K562 (cell line): ENCODE measurements around the gene LAMTOR1. TPM values are rescaled to one million over a fixed set of nuclear protein-coding genes. Genes with fewer than 3 reads are reported as not detected.
A peak's percentile ranks its signal among the peaks of the same experiment; 100 is the strongest.

Source experiments
- BHLHE40 ChIP-seq: IDR thresholded peaks from 2 replicates; pipeline ENCODE4 v1.6.1; 2011; ENCODE audit warnings: low read length, improper control_type of control experiment
- CREB5 ChIP-seq: fragments of 250-450 bp; sonication (Bioruptor Pico); IDR thresholded peaks from 2 replicates; pipeline ENCODE4 v1.5.0; 2020; ENCODE audit warnings: mild to moderate bottlenecking
- EP400 ChIP-seq: fragments of 450-650 bp; IDR thresholded peaks from 2 replicates; pipeline ENCODE4 v1.6.1; 2017; ENCODE audit warnings: antibody characterized with exemption, mild to moderate bottlenecking, moderate library complexity
- GTF2A2 ChIP-seq: IDR thresholded peaks from 2 replicates; pipeline ENCODE4 v1.6.1; 2016; ENCODE audit warnings: mild to moderate bottlenecking, missing genetic modification characterization, missing compliant biosample characterization
- MCM5 ChIP-seq: fragments of 450-650 bp; IDR thresholded peaks from 2 replicates; pipeline ENCODE4 v1.6.1; 2016; ENCODE audit warnings: low read depth
- MTA2 ChIP-seq: fragments of 450-650 bp; IDR thresholded peaks from 2 replicates; pipeline ENCODE4 v1.6.1; 2016; ENCODE audit warnings: low read depth
- NR2C1 ChIP-seq, 2 experiments: fragments of 450-650 bp; IDR thresholded peaks; 2 replicates each; pipeline ENCODE4 v1.6.1; 2017; ENCODE audit warnings: mild to moderate bottlenecking in 2 of 2, antibody characterized with exemption in 1 of 2, inconsistent platforms in 1 of 2, missing compliant biosample characterization in 1 of 2, missing genetic modification characterization in 1 of 2
- PBX2 ChIP-seq, 2 experiments: IDR thresholded peaks in 1 of 2; conservative IDR thresholded peaks in 1 of 2; 2 replicates each; pipeline ENCODE4 v1.6.1; 2016; ENCODE audit warnings: low read depth in 2 of 2, mild to moderate bottlenecking in 1 of 2, missing compliant biosample characterization in 1 of 2, missing genetic modification characterization in 1 of 2, moderate library complexity in 1 of 2
- PML ChIP-seq: IDR thresholded peaks from 2 replicates; pipeline ENCODE4 v1.6.1; 2012; ENCODE audit warnings: low read length, inconsistent platforms
- polyA plus RNA-seq, 8 experiments: library from polyadenylated mRNA; depleted of rRNA in 4 of 8; stranded (reverse) in 5 of 8; unstranded in 3 of 8; fragments of >200 nt; fragmentation: Nextera tagmentation in 2 of 8; fragmentation: Illumina TruSeq in 1 of 8; extraction: Ambion mirVana in 2 of 8; extraction: Trizol in 1 of 8; gene quantifications; 2 replicates each; pipeline versions ENCODE4 v1.2.1 to v1.2.3, GENCODE V29; 2011 to 2014; ENCODE audit warnings: inconsistent platforms in 1 of 8, missing spikeins in 1 of 8
- total RNA-seq, 7 experiments: library from RNA; depleted of rRNA in 6 of 7; stranded (reverse); fragments of >200 nt in 6 of 7; fragmentation: Illumina TruSeq in 2 of 7; extraction: Trizol in 2 of 7; gene quantifications; 2 replicates each; pipeline versions ENCODE4 v1.2.1 to v1.2.3, GENCODE V29; 2011 to 2021; ENCODE audit warnings: low replicate concordance in 1 of 7
- TF ChIP-seq, protein P1 (sequence below), 2 experiments: fragments of 450-650 bp; formaldehyde crosslinking in 1 of 2; IDR thresholded peaks; 2 replicates each; pipeline versions ENCODE4 v1.4.0 to v1.6.1; 2014 to 2020; ENCODE audit warnings: mild to moderate bottlenecking in 2 of 2, borderline replicate concordance in 1 of 2, low read depth in 1 of 2
- TF ChIP-seq, protein P2 (sequence below), 2 experiments: fragments of 200-800 bp in 1 of 2; sonication (Bioruptor generic) in 1 of 2; sonication (generic) in 1 of 2; formaldehyde crosslinking in 1 of 2; IDR thresholded peaks in 1 of 2; conservative IDR thresholded peaks in 1 of 2; 2 replicates each; pipeline versions ENCODE4 v1.5.0 to v1.6.1; 2016 to 2020; ENCODE audit warnings: missing compliant biosample characterization in 1 of 2, missing genetic modification characterization in 1 of 2, missing genetic modification reagents in 1 of 2

The LAMTOR1 gene
- total and polyA plus RNA-seq, 9 of the 15 experiments (the other 6 are each of a cell fraction or from before 2014, with no cell fraction given), result 62.6 to 104 (median 85.3) TPM

DNA sequence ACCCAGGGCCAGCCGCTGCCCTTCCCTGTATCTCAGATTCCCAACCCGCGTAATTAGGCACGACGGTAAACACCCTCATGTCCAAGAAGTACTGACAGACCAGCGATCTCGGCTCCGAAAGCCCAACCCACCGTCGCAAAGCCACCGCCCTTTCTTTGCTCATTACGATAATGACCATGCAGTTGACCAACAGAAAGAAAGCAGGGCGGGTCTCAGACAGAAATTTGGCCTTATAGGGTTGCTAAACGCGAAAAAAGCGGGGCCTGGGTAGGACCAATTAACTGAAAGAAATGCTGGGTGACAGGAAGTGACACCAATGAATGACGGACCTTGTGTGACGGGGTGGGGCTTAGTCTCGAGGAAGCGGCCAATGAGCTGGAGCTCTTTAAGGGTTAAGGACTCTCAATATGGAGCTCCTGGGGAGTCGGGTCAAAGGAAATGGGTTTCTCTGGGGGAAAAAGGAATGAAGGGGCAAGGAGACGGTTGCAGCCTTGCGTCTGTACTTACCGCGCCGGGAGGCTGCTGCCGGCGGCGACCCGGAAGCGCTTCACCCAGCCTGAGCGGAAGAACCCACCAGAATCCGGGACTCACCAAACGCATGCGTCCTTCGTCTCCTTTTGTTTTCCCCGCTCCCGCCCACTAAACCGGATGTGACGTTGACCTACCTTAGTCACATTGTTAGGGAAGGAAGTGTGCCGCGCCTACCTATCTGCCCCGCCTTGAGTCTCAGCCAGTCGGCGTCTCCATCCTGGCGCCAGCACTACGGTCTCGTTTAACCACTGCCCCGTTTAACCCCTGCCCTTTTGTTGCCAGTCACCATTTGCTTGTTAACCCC lies 9.3 kb upstream of the LAMTOR1 start, which contains the start of gene ANAPC15 (continued):
- TF ChIP-seq PBX2 (CRISPR knock-in tag; IDR thresholded peaks at IDR 0.05; ENCODE audit: low read depth), result peak; percentile 84
- TF ChIP-seq PBX2 (tag; conservative IDR thresholded peaks at IDR 0.05; ENCODE audit: low read depth), result peak; percentile 99
- TF ChIP-seq, protein P1, sequence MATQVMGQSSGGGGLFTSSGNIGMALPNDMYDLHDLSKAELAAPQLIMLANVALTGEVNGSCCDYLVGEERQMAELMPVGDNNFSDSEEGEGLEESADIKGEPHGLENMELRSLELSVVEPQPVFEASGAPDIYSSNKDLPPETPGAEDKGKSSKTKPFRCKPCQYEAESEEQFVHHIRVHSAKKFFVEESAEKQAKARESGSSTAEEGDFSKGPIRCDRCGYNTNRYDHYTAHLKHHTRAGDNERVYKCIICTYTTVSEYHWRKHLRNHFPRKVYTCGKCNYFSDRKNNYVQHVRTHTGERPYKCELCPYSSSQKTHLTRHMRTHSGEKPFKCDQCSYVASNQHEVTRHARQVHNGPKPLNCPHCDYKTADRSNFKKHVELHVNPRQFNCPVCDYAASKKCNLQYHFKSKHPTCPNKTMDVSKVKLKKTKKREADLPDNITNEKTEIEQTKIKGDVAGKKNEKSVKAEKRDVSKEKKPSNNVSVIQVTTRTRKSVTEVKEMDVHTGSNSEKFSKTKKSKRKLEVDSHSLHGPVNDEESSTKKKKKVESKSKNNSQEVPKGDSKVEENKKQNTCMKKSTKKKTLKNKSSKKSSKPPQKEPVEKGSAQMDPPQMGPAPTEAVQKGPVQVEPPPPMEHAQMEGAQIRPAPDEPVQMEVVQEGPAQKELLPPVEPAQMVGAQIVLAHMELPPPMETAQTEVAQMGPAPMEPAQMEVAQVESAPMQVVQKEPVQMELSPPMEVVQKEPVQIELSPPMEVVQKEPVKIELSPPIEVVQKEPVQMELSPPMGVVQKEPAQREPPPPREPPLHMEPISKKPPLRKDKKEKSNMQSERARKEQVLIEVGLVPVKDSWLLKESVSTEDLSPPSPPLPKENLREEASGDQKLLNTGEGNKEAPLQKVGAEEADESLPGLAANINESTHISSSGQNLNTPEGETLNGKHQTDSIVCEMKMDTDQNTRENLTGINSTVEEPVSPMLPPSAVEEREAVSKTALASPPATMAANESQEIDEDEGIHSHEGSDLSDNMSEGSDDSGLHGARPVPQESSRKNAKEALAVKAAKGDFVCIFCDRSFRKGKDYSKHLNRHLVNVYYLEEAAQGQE (IDR thresholded peaks at IDR 0.05; ENCODE audit: borderline replicate concordance), result 0 out of 2 replicates have a peak, but pooled peaks have one; percentile 4
- TF ChIP-seq, protein P1 (CRISPR knock-in tag; IDR thresholded peaks at IDR 0.05; ENCODE audit: low read depth), result no peak
- peak; percentile 100 for TF ChIP-seq NR2C1 (IDR thresholded peaks at IDR 0.05)
- TF ChIP-seq NR2C1 (tag; IDR thresholded peaks at IDR 0.05), result peak; percentile 99
- no peak for TF ChIP-seq GTF2A2
- peak; percentile 87 for TF ChIP-seq EP400
- peak; percentile 81 for TF ChIP-seq BHLHE40
- no peak for TF ChIP-seq CREB5 (CRISPR knock-in tag)
- TF ChIP-seq PML, result peak; percentile 84
- no peak for TF ChIP-seq MCM5
- TF ChIP-seq MTA2, result peak; percentile 85
- TF ChIP-seq, protein P2, sequence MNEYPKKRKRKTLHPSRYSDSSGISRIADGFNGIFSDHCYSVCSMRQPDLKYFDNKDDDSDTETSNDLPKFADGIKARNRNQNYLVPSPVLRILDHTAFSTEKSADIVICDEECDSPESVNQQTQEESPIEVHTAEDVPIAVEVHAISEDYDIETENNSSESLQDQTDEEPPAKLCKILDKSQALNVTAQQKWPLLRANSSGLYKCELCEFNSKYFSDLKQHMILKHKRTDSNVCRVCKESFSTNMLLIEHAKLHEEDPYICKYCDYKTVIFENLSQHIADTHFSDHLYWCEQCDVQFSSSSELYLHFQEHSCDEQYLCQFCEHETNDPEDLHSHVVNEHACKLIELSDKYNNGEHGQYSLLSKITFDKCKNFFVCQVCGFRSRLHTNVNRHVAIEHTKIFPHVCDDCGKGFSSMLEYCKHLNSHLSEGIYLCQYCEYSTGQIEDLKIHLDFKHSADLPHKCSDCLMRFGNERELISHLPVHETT (CRISPR knock-in tag; conservative IDR thresholded peaks at IDR 0.05 in 1 of 2, IDR thresholded peaks at IDR 0.05 in 1 of 2), result no peak; a peak in 2 of 4 replicates
